CD4-positive, alpha-beta T cell (primary cell): Measurements from ENCODE around the gene NOS3. TPM values are rescaled to one million over a fixed set of nuclear protein-coding genes. Genes with fewer than 3 reads are reported as not detected.

Source experiments
- ATAC-seq: fragments of 200-7000 bp; cut with Tn5 transposase; one replicate; pipeline ENCODE4 v1.10.0; 2022; ENCODE audit warnings: mild to moderate bottlenecking; ENCODE audit not compliant: poor library complexity
- CTCF ChIA-PET: fragments of 350-600 bp; sonication (Branson Sonifier 250); formaldehyde crosslinking; loops from one replicate; lab custom pipeline; 2021; ENCODE audit warnings: antibody characterized with exemption, inconsistent platforms; lab: Charles Lee
- POLR2A ChIA-PET: fragments of 350-600 bp; sonication (Branson Sonifier 250); formaldehyde crosslinking; loops from one replicate; lab custom pipeline; 2021; ENCODE audit warnings: antibody characterized with exemption, inconsistent platforms; lab: Charles Lee
- DNase-seq, 14 experiments: peaks; one replicate each; pipeline ENCODE4 v3.0.0-alpha.2; 2013 to 2020; ENCODE audit warnings: mixed read lengths in 2 of 14
- H3K27ac ChIP-seq, 2 donors: one replicate each; pipeline versions ENCODE4 v1.5.1 to v1.7.0; 2013; ENCODE audit warnings: low read length in 2 of 2, low read depth in 1 of 2, mild to moderate bottlenecking in 1 of 2
- H3K27me3 ChIP-seq, 2 experiments: 1 replicate in 1 of 2; 2 replicates in 1 of 2; pipeline versions ENCODE4 v1.6.1 to v1.7.0; 2013; ENCODE audit warnings: low read length in 2 of 2, control low read depth in 1 of 2, mild to moderate bottlenecking in 1 of 2, moderate library complexity in 1 of 2; ENCODE audit not compliant: insufficient read depth in 2 of 2, control insufficient read depth in 1 of 2
- H3K36me3 ChIP-seq: one replicate; pipeline ENCODE4 v1.6.1; 2013; ENCODE audit warnings: low read length, control low read depth; ENCODE audit not compliant: insufficient read depth
- H3K4me1 ChIP-seq: one replicate; pipeline ENCODE4 v1.6.1; 2013; ENCODE audit warnings: low read length, control low read depth; ENCODE audit not compliant: insufficient read depth
- H3K4me3 ChIP-seq: one replicate; pipeline ENCODE4 v1.5.1; 2013; ENCODE audit warnings: mild to moderate bottlenecking, low read length, moderate library complexity
- H3K9me3 ChIP-seq, 2 experiments: 1 replicate in 1 of 2; 2 replicates in 1 of 2; pipeline versions ENCODE4 v1.6.1 to v1.7.0; 2013; ENCODE audit warnings: low read length in 2 of 2, mild to moderate bottlenecking in 2 of 2, control low read depth in 1 of 2, moderate library complexity in 1 of 2; ENCODE audit not compliant: control insufficient read depth in 1 of 2, insufficient read depth in 1 of 2
- H3K27ac Mint-ChIP-seq: one replicate; pipeline ENCODE4 v1.8.0; 2020; ENCODE audit warnings: mixed read lengths
- H3K27me3 Mint-ChIP-seq: one replicate; pipeline ENCODE4 v1.8.0; 2021; ENCODE audit warnings: mixed read lengths
- H3K36me3 Mint-ChIP-seq: one replicate; pipeline ENCODE4 v1.8.0; 2021; ENCODE audit warnings: low read depth, mixed read lengths
- H3K4me1 Mint-ChIP-seq: one replicate; pipeline ENCODE4 v1.8.0; 2021; ENCODE audit warnings: low read depth, mixed read lengths
- H3K4me3 Mint-ChIP-seq: one replicate; pipeline ENCODE4 v1.8.0; 2020; ENCODE audit warnings: mild to moderate bottlenecking, mixed read lengths
- H3K9me3 Mint-ChIP-seq: one replicate; pipeline ENCODE4 v1.8.0; 2020; ENCODE audit warnings: mixed read lengths
- intact Hi-C, 2 experiments: fragments of 100-400 bp; cut with DNase I in 1 of 2; cut with micrococcal nuclease in 1 of 2; formaldehyde crosslinking; loops; one replicate each; pipeline versions ENCODE4 v1.15.1 to v1.9.0; 2023 to 2025; cut with DNase I, micrococcal nuclease
- total RNA-seq, 174 experiments: library from RNA in 2 of 174; stranded (reverse) in 2 of 174; gene quantifications; one replicate each; pipeline ENCODE4 v1.2.3 and lab custom pipeline; 2021 to 2026
- TF ChIP-seq, protein P1 (sequence below): fragments of 200-600 bp; IDR thresholded peaks from one replicate; pipeline ENCODE4 v1.8.0; 2022; ENCODE audit warnings: antibody characterized with exemption, mild to moderate bottlenecking

Gene NOS3
- total RNA-seq, 2 experiments from 2014 or later = 3.9 to 7.1 TPM

DNA sequence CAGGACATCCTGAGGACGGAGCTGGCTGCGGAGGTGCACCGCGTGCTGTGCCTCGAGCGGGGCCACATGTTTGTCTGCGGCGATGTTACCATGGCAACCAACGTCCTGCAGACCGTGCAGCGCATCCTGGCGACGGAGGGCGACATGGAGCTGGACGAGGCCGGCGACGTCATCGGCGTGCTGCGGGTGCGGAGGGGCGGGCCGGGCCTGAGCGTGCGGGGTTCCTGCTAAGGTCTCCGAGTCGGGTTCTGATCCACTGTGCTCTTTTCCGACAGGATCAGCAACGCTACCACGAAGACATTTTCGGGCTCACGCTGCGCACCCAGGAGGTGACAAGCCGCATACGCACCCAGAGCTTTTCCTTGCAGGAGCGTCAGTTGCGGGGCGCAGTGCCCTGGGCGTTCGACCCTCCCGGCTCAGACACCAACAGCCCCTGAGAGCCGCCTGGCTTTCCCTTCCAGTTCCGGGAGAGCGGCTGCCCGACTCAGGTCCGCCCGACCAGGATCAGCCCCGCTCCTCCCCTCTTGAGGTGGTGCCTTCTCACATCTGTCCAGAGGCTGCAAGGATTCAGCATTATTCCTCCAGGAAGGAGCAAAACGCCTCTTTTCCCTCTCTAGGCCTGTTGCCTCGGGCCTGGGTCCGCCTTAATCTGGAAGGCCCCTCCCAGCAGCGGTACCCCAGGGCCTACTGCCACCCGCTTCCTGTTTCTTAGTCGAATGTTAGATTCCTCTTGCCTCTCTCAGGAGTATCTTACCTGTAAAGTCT lies 23.1 kb downstream of the NOS3 start:
- ChIA-PET CTCF (interaction anchor here (0.7 to 2.6 kb wide), 6 partner anchors 14 to 54 kb away, joined by 3 to 10 read pairs (median 3); partner anchors contain the start of gene ABCB8), POLR2A (interaction anchor here (0.8 to 8.5 kb wide), 16 partner anchors 8 to 112 kb away, joined by 3 to 77 read pairs (median 4); partner anchors contain the start of genes ABCB8, CDK5, NOS3 and SLC4A2)
- Histone ChIP-seq H3K9me3 (peaks cover 0 to 6% of the 10 kb centered on the region in 2 experiments), H3K36me3 (no peaks in the 10 kb centered on the region), H3K4me3 (peak overlapping the region; percentile 72), H3K27ac (peak overlapping the region; percentile 97 to 99), H3K4me1 (peaks cover 97% of the 10 kb centered on the region), H3K27me3 (no peaks in the 10 kb centered on the region)
- H3K36me3 Mint-ChIP-seq = peaks cover 8% of the 10 kb centered on the region
- H3K9me3 Mint-ChIP-seq = no peaks in the 10 kb centered on the region
- intact Hi-C loops = loop anchor here (1.0 to 10.0 kb wide), 5 partner anchors 14 to 921 kb away; partner anchors contain the start of genes ABCB8 (in 2 of the 2) and KCNH2 (in 1 of the 2)
- no peaks in the 10 kb centered on the region for H3K27me3 Mint-ChIP-seq
- peak; percentile 80 to 99 (median 90) for DNase-seq
- peaks cover 88% of the 10 kb centered on the region for H3K4me1 Mint-ChIP-seq
- TF ChIP-seq, protein P1, sequence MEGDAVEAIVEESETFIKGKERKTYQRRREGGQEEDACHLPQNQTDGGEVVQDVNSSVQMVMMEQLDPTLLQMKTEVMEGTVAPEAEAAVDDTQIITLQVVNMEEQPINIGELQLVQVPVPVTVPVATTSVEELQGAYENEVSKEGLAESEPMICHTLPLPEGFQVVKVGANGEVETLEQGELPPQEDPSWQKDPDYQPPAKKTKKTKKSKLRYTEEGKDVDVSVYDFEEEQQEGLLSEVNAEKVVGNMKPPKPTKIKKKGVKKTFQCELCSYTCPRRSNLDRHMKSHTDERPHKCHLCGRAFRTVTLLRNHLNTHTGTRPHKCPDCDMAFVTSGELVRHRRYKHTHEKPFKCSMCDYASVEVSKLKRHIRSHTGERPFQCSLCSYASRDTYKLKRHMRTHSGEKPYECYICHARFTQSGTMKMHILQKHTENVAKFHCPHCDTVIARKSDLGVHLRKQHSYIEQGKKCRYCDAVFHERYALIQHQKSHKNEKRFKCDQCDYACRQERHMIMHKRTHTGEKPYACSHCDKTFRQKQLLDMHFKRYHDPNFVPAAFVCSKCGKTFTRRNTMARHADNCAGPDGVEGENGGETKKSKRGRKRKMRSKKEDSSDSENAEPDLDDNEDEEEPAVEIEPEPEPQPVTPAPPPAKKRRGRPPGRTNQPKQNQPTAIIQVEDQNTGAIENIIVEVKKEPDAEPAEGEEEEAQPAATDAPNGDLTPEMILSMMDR = no peak
- peak; percentile 62 for ATAC-seq
- H3K27ac Mint-ChIP-seq = peak overlapping the region; percentile 97
- peak overlapping the region; percentile 91 for H3K4me3 Mint-ChIP-seq

DNA sequence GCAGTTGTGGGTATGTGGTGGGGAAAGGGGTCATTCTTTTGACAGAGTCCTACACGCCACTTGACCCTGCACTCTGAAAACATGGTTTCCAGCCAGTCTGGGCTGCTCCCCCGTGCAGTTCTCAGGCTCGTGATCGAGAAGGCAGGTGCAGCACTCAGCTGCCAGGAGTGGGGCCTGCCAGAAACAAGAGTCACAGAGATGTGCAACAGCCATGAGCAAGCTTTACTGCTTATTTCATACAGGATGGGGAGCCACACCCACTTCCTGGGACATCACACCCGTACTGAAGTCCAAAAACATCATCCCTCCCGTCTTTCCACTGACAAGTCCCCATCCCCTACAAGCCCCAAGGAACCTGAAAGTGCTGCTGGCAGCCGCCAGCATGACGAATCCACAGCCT lies 24.1 kb downstream of the NOS3 start:
- TF ChIP-seq, protein P1 = no peak
- POLR2A ChIA-PET = interaction anchor here (0.8 to 8.5 kb wide), 9 partner anchors 10 to 45 kb away, joined by 3 to 77 read pairs (median 11); partner anchors contain the start of genes ABCB8, CDK5, NOS3 and SLC4A2
- Histone ChIP-seq H3K27me3 (no peaks in the 10 kb centered on the region), H3K36me3 (no peaks in the 10 kb centered on the region), H3K9me3 (peaks cover 0 to 6% of the 10 kb centered on the region in 2 experiments), H3K4me3 (peak overlapping the region; percentile 72), H3K4me1 (peaks cover 96% of the 10 kb centered on the region), H3K27ac (peak overlapping the region; percentile 97 to 99)
- Mint-ChIP-seq H3K4me3 (peak overlapping the region; percentile 85), H3K27ac (peak overlapping the region; percentile 97), H3K9me3 (no peaks in the 10 kb centered on the region), H3K4me1 (peaks cover 90% of the 10 kb centered on the region), H3K27me3 (no peaks in the 10 kb centered on the region), H3K36me3 (peaks cover 8% of the 10 kb centered on the region)
- DNase-seq (peak in 10 of 14 experiments; percentile 28 to 71 (median 50)), ATAC-seq (no peak)
- CTCF ChIA-PET = interaction anchor here (0.6 to 1.4 kb wide), 5 partner anchors 21 to 76 kb away, joined by 3 read pairs; no protein-coding TSS in a partner anchor
- intact Hi-C loops = loop anchor here (1.0 to 10.0 kb wide), 6 partner anchors 13 to 920 kb away; partner anchors contain the start of genes ABCB8 (in 2 of the 2), CDK5 (in 2 of the 2), SLC4A2 (in 2 of the 2) and KCNH2 (in 1 of the 2)

DNA sequence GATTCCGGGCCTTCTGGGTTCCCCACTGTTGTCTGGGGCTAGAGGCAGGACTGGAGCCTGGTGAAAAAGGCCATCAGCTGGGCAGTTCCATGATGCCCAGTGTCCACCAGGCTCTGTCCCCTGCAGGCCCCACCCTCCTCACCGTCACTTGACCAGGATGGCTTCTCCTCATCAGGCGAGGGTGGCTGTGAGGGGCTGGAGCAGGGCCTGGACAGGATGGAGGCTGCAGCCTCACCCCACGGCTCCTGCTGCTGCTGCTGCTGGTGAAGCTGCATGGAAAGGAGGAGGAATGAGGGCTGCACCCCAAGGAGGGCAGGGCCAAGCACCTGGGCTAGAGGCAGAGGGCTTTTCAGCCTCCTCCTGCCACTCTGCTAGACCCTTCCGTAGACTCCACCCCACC lies 25.1 kb downstream of the NOS3 start:
- Mint-ChIP-seq H3K36me3 (peaks cover 8% of the 10 kb centered on the region), H3K27me3 (peaks cover 9% of the 10 kb centered on the region), H3K4me1 (peaks cover 80% of the 10 kb centered on the region), H3K4me3 (peak overlapping the region; percentile 64), H3K27ac (peak overlapping the region; percentile 83), H3K9me3 (no peaks in the 10 kb centered on the region)
- POLR2A ChIA-PET = interaction anchor here (1.4 kb wide), 1 partner anchor 42 kb away, joined by 4 read pairs; no protein-coding TSS in a partner anchor
- intact Hi-C loops = loop anchor here (1.0 to 10.0 kb wide), 5 partner anchors 13 to 919 kb away; partner anchors contain the start of genes CDK5 (in 2 of the 2), SLC4A2 (in 2 of the 2) and ABCB8 (in 1 of the 2)
- Histone ChIP-seq H3K27me3 (peaks cover 4 to 7% of the 10 kb centered on the region in 2 experiments), H3K4me3 (no peak overlapping the region), H3K9me3 (peaks cover 0 to 6% of the 10 kb centered on the region in 2 experiments), H3K36me3 (no peaks in the 10 kb centered on the region), H3K27ac (peak overlapping the region; percentile 97 to 99), H3K4me1 (peaks cover 86% of the 10 kb centered on the region)
- ATAC-seq (no peak), DNase-seq (no peak)
- TF ChIP-seq, protein P1 = no peak
- CTCF ChIA-PET = interaction anchor here (1.2 to 4.6 kb wide), 2 partner anchors 12 to 53 kb away, joined by 5 to 39 read pairs; partner anchors contain the start of gene ABCB8
